IMR-90 (cell line): ENCODE results near the gene ZNF470.

ENCODE experiments used
- CEBPB ChIP-seq: IDR thresholded peaks from 2 replicates; pipeline ENCODE4 v1.6.1; 2012; ENCODE audit warnings: low read depth, low read length, improper control_type of control experiment
- CTCF ChIP-seq: conservative IDR thresholded peaks from 2 replicates; pipeline ENCODE4 v1.5.1; 2012; ENCODE audit warnings: mild to moderate bottlenecking, low read depth, low read length, improper control_type of control experiment
- MAZ ChIP-seq: IDR thresholded peaks from 2 replicates; pipeline ENCODE4 v1.6.1; 2012; ENCODE audit warnings: low read depth, mild to moderate bottlenecking, low read length, improper control_type of control experiment, moderate library complexity, borderline replicate concordance
- MXI1 ChIP-seq: IDR thresholded peaks from 2 replicates; pipeline ENCODE4 v1.6.1; 2012; ENCODE audit warnings: low read depth, mild to moderate bottlenecking, low read length, moderate library complexity, borderline replicate concordance
- POLR2A ChIP-seq: IDR thresholded peaks from 2 replicates; pipeline ENCODE4 v1.6.1; 2012; ENCODE audit warnings: mild to moderate bottlenecking, low read depth, low read length
- RAD21 ChIP-seq: IDR thresholded peaks from 2 replicates; pipeline ENCODE4 v1.6.1; 2012; ENCODE audit warnings: low read length, improper control_type of control experiment
- RCOR1 ChIP-seq: IDR thresholded peaks from 2 replicates; pipeline ENCODE4 v1.6.1; 2012; ENCODE audit warnings: mild to moderate bottlenecking, low read length, improper control_type of control experiment; ENCODE audit not compliant: insufficient replicate concordance
- SMC3 ChIP-seq: fragments of 150-350 bp; IDR thresholded peaks from 2 replicates; pipeline ENCODE4 v1.6.1; 2016; ENCODE audit warnings: low read depth, mild to moderate bottlenecking, antibody characterized with exemption, low read length, moderate library complexity
- TF ChIP-seq, protein P1 (sequence below): fragments of 150-350 bp; IDR thresholded peaks from 2 replicates; pipeline ENCODE4 v1.6.1; 2016; ENCODE audit warnings: low read depth, mild to moderate bottlenecking, low read length, moderate library complexity, borderline replicate concordance

DNA sequence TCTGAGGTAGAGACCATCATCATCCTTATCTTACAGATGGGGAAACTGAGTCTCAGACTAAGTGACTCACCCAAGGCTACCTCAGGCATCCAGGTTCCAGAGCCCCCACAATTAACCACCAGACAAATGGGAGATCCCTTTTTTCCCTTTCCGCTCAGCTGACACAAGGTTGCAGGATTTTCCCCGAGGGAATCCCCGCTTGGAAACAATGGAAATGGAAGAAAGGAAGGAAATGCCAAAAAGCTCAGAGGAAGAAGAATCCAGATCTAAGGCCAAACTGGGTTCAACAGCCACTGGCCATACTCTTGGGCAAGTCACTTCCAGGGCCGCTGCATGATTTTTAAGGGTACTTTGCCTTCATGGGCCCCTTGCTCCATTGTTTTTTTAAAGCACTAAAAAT, 29.4 kb downstream of the ZNF470 start:
- TF ChIP-seq CTCF (no peak), SMC3 (no peak), POLR2A (no peak), MAZ (no peak), RCOR1 (no peak), RAD21 (no peak), MXI1 (no peak), CEBPB (no peak)
- TF ChIP-seq, protein P1, sequence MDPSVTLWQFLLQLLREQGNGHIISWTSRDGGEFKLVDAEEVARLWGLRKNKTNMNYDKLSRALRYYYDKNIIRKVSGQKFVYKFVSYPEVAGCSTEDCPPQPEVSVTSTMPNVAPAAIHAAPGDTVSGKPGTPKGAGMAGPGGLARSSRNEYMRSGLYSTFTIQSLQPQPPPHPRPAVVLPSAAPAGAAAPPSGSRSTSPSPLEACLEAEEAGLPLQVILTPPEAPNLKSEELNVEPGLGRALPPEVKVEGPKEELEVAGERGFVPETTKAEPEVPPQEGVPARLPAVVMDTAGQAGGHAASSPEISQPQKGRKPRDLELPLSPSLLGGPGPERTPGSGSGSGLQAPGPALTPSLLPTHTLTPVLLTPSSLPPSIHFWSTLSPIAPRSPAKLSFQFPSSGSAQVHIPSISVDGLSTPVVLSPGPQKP, result no peak
